ACHN (cell line): ENCODE data around the gene DCDC2.
"Not testable (repeated sequence)": the region's sequence is repeated elsewhere in the genome, so short reads cannot be mapped to it uniquely, and the experiment has no call there.

Experiments used
- DNase-seq: peaks from one replicate; pipeline ENCODE4 v3.0.0-alpha.2; 2015
- in situ Hi-C: cut with HindIII; loops from 2 replicates; pipeline ENCODE4 v1.10.0; 2017; ENCODE audit warnings: low sequenced_read_pairs, low pct_ligation_motif_present, low pct_unique_long_range_greater_than_20kb

DCDC2 gene

DNA sequence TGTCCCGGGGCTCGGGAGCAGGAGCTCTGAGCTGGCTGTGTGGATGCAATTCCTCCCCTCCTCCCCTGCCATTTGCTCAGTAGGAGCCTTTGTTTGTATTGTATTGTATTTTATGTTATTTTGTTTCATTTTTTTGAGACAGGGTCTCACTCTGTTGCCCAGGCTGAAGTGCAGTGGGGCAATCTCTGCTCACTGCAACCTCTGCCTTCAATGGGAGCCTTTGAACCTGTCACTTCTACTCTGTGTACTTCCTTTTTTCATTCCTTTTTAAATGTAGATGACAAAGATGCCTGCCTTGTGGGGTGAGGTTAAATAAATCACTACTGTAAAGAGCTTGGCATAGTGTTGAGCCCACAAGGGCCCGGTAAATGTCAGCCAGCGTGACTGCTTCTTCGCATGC is 70.6 kb downstream of the DCDC2 start:
- DNase-seq: no peak
- in situ Hi-C loops: no loop called here

DNA sequence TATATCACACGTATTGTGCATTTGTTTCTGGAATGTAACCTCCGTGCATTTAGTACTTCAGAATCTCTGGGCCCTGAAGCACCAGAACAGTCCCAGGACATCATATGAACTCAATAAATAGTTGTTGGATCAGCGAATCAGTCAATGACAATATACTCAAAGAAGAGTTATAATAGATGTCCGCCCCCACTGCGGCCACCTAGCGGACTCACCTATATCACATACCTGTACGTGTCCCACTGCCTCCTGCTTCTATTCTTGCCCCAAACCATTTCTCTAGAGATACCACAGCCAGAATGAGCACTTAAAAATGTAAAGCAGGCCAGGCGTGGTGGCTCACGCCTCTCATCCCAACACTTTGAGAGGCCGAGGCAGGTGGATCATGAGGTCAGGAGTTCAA is 73.9 kb downstream of the DCDC2 start:
- in situ Hi-C loops: no loop called here
- DNase-seq: no peak

DNA sequence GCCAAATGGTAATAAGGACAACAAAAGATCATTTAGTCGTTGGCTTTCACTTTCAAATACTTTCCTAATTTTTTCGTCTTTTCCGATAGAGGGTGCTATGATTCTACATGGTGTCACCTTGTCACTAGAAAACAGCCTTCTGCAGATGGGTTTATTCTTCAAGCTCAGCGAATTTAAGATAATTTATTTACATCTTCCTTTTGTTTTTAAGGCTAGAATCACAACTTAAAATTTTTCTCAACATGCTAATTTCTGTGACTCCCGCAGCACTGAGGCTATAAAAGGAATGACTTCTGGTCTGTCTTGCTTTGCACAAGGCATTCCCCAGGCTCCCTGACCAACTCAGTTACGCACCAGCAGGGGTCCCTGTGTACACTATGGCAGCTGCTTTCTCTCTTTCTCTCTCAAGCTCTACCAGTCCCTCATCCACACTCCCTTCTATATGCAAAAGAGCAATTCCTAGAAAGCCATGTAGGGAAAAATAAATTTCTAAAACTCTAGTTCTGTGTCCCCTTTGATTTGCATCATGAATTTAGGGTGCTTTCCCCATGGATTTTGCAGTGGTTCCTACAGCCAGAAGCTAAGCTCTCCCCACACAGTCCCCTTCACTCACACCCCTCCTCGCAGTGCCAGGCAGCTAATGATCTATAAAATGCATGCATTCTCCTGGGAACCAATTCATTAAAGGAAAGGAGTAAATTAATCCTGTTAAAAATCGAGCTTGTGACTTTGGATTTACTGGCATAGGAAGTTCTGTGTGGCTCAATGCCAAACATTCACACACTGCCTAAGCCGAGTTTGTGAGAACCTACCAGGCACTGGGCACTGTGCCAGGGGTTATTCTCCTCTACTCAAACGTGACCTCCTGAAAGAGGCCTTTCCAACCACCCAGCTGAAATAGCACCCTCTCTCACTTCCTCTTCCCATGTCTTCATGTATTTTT is 74.5 kb downstream of the DCDC2 start:
- peak; percentile 91 for DNase-seq
- in situ Hi-C loops: no loop called here

DNA sequence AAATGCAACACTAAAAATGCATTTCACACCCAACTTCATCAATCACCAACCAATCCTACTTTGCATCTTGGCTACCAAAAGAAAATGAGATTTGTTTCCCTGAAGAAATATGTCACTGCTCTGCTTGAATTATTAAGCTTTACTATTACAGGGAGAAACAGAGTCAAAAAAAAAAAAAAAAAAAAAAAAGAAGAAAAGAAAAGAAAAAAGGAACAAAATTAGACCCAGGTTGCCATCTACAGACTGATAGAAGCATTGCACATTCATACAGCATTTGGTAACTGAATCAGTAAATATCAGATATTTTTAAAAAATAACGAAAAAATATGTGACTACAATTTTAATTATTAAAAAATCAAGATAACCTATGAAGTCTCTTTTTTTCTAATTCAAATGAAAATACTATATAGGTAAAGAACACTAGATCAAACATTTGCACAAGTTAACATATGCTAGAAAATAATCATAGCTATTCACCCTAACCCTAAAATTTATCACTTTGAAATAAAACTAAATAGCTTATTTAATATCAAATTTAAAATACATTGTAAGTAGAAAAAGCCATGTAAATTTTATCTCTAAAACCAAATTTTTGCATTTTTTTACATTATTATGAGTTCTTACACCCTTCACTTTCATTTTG is 83.3 kb downstream of the DCDC2 start:
- in situ Hi-C loops: no loop called here
- peak; percentile 35 for DNase-seq

DNA sequence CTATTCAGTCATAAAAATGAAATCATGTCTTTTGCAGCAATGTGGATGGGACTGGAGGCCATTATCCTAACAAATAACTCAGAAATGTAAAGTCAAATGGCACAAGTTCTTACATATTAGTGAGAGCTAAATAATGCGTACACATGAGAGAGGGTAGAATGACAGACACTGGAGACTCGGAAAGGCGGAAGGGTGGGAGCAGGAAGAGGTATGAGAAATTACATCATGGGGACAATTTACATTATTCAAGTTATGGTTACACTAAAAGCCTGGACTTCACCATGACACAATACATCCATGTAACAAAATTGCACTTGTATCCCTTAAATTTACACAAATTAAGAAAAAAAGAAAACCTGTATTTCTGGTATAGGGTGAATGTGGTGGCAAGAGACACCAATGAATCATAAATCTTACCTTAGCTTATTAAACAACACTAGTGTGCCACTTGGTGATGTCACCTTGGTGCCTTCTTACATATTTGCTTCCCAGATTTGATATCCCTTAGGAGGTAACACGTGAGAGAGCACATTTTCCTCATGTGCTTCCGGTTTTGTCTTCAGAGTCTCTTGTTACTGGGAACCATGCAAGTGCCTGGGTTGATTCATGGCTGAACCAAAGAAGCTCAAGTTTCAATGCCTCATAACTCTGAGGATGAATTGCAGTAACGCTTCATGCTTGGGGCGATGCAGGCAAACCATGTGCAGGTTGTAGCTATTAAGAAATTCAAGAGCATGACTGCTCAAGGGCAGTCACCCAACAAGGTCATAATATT is 84.6 kb downstream of the DCDC2 start:
- no peak for DNase-seq
- in situ Hi-C loops: no loop called here

DNA sequence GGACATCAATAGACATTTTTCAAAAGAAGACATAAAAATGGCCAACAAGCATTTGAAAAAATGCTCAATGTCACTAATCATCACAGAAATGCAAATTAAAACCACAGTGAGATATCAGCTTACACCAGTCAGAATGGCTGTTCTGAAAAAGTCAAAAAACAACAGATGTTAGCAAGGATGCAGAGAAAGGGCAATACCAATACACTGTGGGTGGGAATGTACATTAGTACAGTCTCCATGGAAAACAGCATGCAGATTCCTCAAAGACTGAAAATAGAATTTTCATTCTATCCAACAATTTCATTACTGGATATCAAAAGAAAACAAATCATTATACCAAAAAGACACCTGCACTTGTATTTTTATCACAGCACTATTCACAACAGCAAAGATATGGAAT is 85.3 kb downstream of the DCDC2 start:
- DNase-seq: no peak
- in situ Hi-C loops: no loop called here

DNA sequence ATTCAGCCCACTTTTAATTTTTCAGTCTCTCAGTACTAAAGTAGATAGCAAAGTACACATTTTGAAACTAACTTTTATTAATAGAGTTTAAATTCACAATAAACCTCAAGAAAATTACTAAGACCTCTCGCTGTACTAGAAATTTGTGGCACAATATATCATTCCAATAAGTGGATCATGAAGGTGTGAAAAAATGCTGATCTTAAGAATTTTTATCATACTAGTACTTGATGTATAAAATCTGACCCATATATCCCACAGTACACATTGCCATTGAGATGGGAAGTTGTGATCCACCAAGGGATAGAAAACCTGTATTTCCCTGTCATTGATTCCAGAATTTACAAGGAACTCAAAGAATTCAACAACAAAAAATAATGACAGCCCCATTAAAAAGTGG is 85.7 kb downstream of the DCDC2 start:
- in situ Hi-C loops: no loop called here
- no peak for DNase-seq

DNA sequence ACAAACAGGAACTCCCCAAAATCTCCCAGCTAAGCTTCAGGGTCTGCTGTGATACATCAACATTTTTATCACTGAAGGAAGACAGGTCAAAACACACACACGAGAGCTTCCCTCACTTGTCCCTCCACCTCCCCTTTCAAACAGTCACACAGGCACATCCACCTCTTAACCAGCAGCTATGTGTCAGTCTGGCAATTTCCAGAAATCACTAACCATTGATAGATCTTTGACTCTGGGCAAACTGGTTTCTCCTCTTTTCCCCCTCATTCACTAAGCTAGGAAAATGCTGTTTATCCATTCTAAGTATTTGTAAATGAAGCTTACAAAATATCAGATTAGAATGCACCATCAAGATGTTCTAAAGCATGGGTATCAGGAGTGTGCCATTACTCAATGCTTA is 87.8 kb downstream of the DCDC2 start:
- in situ Hi-C loops: no loop called here
- DNase-seq: no peak

DNA sequence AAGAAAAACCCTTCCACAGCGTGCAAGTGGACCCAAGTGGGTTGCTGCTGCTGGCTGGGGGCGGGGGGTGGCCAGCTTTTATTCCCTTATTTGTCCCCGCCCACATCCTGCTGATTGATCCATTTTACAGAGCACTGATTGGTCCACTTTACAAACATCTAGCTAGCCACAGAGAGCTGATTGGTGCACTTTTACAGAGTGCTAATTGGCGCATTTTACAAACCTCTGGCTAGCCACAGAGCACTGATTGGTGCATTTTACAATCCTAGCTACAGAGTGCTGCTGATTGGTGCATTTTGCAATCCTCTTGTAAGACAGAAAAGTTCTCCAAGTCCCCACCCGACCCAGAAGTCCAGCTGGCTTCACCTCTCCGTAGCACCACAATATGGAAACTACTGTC is 99.6 kb downstream of the DCDC2 start:
- DNase-seq, in situ Hi-C loops: not testable (repeated sequence)

DNA sequence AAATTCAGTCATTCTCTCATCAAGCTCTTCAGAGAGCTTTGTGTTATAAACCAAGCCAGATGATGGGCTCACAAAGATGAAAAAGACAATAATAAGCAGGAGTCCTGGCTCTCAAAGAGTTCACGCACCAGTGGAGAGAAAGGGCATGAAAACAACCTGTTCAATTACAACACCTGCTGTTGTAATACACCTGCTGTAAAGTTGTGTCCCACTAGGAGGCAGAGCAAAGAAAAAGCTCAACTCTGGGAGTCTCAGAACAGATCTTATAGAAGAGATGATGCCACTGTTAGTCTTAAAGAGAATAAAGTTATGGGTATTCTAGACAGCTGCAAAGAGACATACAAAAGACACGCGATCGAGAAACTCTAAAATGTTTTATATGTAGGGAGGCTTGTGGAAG is 100.6 kb downstream of the DCDC2 start:
- in situ Hi-C loops: no loop called here
- peak; percentile 14 for DNase-seq

DNA sequence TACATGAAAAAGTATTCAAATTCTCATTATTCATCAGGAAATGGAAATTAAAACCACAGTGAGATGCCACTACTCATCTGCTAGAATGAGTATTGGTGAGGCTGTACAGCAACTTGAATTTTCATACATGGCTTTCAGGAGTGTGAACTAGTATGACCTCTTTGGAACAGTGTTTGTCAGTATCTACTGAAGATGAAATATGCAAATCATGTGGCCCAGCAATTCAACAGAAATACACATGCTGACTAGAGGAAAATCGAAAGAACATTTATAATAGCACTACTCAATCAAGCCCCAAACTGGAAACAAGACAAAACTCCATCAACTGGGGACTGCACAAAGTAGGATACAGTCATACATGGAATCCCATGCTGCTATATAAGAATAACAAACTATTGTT is 102.2 kb downstream of the DCDC2 start:
- in situ Hi-C loops: no loop called here
- DNase-seq: no peak

DNA sequence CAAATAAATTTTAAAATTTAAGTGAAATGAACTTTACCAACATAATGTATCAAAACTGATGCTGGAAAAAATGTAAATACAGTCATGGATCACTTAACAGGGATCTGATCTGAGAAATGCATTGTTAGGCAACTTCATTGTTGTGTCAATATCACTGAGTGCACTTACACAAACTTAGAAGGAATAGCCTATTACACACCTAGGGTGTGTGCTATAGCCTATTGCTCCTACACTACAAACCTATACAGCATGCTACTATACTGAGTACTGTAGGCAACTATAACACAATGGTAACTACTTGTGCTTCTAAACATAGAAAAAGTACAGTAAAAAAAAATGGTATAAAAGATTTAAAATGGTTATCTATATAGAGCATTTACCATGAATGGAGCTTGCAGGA is 104.5 kb downstream of the DCDC2 start:
- in situ Hi-C loops: no loop called here

DNA sequence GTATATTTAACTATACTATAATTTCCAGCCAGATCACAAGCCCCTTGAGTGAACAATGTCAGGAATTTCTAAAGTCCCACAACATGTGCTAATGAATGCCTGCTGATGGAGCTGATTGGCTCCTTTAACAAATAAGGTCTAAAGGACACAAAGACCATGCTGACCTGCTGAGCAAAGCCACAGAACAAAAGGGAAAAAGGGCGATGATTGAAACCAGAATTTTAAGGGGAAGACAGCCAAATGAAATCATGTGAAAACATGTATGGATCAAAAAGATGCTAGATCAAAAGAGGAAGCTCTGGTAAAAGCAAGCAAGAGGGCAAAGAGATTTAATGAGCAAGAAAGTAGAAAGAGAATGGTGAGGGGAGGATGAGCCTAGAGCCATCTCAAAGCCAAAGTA is 105.6 kb downstream of the DCDC2 start:
- in situ Hi-C loops: no loop called here
- DNase-seq: no peak

More for the DNA sequence above, 104.5 kb downstream of the DCDC2 start:
- DNase-seq: no peak

DNA sequence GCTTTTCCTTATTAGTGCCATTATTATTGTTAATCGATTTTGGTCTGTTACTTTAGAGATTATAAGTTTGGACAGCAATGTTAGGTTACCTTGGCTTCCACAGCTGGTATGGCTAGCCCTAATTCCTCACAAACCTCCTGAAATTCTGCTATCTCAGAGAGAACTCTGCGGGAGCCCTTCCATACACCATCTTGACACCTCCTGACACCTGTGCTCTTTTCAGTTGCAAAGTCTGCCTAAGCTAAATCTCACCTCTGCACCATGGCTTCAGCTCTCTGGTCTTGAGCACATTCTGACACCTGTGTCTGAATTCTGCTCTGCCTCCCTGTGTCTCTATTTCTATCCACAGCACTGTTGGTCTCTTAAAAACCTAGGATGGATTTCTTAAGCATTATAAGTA is 106.5 kb downstream of the DCDC2 start:
- no peak for DNase-seq
- in situ Hi-C loops: no loop called here

DNA sequence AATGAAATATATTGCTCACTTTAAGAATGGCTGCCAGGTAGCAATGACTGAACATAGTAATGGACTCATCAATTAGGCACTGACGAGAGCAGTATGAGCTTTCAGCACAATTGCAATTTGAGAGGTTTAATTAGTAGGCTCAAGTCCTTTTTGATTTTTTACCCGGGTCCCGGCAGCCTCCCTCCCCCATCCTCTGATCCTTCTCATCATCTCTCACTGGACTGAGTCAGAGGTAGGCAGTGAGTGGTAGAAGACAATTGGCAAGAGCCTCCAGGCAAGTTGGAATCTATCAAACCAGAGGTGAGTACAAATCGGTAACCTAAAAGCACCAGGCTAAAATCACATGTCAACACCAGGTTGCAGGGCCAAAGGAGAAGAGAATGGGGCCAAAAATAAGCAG is 107.9 kb downstream of the DCDC2 start:
- in situ Hi-C loops: no loop called here
- DNase-seq: no peak

DNA sequence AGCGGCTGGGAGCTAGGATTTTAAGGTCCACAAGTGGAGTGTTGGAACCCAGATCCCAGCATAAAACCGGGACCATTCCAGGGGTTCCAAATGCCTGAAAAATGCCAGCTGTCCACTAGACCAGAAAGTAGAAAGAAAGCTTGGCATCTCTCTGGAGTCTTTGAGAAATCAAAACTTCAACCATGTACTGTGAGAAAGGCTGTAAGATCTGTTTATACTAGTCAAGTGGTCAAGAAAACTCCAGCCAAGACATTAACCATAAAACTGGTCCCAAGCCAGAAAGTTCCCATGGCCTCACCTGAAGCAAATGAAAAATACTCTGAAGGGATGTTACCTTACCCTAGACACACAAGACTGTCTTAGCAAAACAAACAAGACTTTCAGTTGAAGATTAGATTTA is 112.6 kb downstream of the DCDC2 start:
- in situ Hi-C loops: no loop called here

DNA sequence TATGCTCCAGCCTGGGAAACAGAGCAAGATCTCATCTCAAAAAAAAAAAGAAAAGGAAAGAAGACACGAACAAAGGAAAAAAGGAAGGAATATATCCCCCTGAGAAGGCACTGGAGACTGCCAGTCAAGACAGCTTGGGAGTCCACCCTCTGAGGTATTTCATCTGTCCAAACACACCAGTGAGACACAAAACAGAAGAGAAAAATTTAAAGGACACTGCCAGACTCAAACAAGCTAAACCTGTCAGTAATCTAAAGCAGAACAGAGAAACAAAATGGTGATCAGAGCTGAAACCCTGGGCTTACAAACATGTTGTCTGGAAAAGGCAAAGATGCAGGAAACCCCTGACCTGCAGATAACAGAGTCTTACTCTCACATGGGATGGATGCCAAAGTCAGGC is 114.9 kb downstream of the DCDC2 start:
- DNase-seq: no peak
- in situ Hi-C loops: no loop called here

More for the DNA sequence above, 112.6 kb downstream of the DCDC2 start:
- DNase-seq: peak; percentile 13

DNA sequence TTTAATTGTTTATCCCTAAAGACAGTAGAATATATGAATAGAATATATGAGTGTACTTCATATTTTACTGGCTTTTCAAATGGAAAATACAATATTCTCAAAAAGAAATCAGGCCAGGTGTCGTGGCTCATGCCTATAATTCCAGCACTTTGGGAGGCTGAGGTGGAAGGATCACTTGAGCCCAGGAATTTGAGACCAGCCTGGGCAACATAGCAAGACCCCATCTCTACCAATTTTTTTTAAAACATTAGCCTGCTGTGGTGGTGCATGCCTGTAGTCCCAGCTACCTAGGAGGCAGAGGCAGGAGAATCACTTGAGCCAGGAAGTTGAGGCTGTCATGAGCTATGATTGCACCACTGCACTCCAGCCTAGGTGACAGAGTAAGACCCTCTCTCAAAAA is 116.1 kb downstream of the DCDC2 start:
- DNase-seq, in situ Hi-C loops: not testable (repeated sequence)

DNA sequence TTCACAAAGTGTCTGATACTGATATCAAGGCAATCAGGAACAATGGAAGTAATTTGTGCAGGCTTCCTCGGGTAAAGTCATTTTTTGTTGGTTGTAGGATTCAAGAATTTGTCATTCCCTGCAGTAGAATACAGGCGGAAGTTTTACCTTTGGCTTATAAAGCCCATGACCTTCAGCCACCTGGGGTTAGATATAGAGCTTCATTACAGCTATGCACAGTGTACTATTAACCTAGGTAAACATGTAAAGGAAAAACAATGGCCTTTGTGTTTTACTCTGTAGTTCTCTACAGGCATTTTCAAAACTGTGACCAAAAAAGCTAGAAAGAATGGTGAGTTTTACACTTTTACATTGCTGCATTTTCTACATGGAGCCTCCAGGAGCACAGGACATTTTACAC is 116.9 kb downstream of the DCDC2 start:
- in situ Hi-C loops: no loop called here
- no peak for DNase-seq
